IMR-90 (cell line): ENCODE results near the gene TUBGCP2.

Experiments used
- BHLHE40 ChIP-seq: fragments of 150-350 bp; IDR thresholded peaks from 2 replicates; pipeline ENCODE4 v1.6.1; 2016; ENCODE audit warnings: mild to moderate bottlenecking, low read depth, low read length
- CTCF ChIP-seq: conservative IDR thresholded peaks from 2 replicates; pipeline ENCODE4 v1.5.1; 2012; ENCODE audit warnings: mild to moderate bottlenecking, low read depth, low read length, improper control_type of control experiment
- MAZ ChIP-seq: IDR thresholded peaks from 2 replicates; pipeline ENCODE4 v1.6.1; 2012; ENCODE audit warnings: low read depth, mild to moderate bottlenecking, low read length, improper control_type of control experiment, moderate library complexity, borderline replicate concordance
- POLR2A ChIP-seq: IDR thresholded peaks from 2 replicates; pipeline ENCODE4 v1.6.1; 2012; ENCODE audit warnings: mild to moderate bottlenecking, low read depth, low read length
- SMC3 ChIP-seq: fragments of 150-350 bp; IDR thresholded peaks from 2 replicates; pipeline ENCODE4 v1.6.1; 2016; ENCODE audit warnings: low read depth, mild to moderate bottlenecking, antibody characterized with exemption, low read length, moderate library complexity
- USF2 ChIP-seq: fragments of 150-350 bp; IDR thresholded peaks from 2 replicates; pipeline ENCODE4 v1.6.1; 2017; ENCODE audit warnings: mild to moderate bottlenecking, antibody characterized with exemption, low read length, low read depth

GRCh38 chr10:133353202-133353959, 44.7 kb upstream of the TUBGCP2 start:
- no peak for TF ChIP-seq SMC3
- TF ChIP-seq CTCF: no peak
- no peak for TF ChIP-seq MAZ
- no peak for TF ChIP-seq POLR2A
- TF ChIP-seq USF2: no peak
- TF ChIP-seq BHLHE40: no peak
